ENCODE results near the gene PTGIR.
A peak's percentile ranks its signal among the peaks of the same experiment; 100 is the strongest.

PTGIR gene, protein sequence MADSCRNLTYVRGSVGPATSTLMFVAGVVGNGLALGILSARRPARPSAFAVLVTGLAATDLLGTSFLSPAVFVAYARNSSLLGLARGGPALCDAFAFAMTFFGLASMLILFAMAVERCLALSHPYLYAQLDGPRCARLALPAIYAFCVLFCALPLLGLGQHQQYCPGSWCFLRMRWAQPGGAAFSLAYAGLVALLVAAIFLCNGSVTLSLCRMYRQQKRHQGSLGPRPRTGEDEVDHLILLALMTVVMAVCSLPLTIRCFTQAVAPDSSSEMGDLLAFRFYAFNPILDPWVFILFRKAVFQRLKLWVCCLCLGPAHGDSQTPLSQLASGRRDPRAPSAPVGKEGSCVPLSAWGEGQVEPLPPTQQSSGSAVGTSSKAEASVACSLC

DNA sequence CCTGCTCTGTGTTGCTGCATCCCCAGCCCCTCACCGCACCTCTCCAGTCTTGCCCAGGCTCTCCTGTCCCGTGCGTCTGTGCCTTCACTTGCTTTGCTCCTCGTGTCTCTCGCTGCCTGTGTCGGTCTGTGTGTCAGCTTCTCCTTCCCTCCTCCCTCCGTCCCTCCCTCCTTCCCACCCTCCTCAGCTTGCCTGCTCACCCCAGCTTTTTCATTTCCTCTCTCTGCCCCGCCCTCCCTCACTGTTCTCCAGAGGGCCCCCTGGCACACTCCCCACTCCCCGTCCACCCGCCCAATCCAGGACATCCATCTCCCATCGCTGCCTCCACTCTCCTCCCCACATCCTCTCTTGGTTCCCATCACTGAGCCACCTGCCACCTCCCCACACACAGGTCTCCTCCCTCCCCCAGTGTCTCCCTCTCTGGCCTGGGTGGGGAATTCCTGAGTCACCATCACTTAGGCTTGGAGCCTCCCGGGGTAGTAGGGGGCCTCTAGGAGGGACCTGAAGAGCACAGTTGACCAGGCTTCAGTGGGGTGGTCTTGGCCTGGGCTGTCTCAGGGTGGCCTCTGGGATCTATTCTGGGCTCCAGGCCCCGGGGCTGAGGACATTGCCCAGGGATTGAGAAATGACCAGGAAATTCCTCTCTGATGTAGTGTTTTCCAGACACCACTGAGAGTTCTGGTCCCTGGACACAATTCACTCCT lies at the start of gene PTGIR:
Gene PTGIR (minus strand): TSS at position 132 of the 704 bp plus-strand sequence. CDS start 864 bp downstream, outside the sequence.
- DNase-seq = no peak

DNA sequence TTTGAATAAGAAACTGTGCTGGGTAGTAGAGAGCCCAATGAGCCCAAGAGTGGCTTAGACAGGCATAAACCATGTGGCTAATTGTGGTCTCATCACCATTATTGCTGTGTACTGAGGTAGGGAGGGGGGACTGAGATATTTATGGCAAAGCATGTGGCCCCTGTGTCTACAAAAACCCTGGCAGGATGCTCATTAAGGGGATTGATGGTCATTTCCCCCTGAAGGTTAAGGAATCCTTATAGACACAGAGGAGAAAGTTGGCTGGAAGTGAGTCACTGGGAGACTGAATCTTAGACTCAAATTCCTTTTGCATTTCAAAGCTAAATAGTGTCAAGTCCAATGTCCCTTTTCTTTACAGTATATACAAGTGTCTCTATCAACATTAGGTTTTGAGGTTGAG lies 45.9 kb upstream of the PTGIR start:
- DNase-seq = no peak

DNA sequence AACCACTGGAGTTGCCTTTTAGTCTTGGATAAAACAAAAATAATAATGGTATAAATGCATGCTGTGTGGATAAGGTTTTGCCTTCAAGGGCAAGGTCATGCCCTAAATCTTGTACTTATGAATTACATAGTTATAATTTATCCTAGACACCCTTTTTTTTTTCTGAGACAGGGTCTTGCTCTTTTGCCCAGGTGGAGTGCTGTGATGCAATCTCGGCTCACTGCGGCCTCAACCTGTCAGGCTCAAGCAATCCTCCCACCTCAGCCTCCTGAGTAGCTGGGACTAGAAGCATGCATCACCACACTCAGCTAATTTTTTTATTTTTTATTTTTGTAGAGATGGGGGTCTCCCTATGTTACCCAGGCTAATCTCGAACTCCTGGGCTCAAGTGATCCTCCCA lies 43.8 kb upstream of the PTGIR start:
- DNase-seq = no peak

DNA sequence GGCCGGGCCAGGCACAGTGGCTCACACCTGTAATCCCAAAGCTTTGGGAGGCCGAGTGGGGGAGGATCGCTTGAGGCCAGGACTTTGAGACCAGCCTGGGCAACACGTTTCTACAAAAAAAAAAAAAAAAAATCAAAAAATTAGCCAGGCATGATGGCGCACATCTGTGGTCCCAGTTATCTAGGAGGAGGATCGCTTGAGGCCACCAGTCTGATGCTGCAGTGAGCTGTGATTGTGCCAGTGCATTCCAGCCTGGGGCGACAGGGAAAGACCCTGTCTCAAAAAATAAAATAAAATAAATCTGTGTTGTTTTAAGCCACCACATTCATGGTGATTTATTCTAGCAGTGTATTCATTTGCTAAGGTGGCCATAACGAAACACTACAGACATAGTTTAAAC lies 40.2 kb upstream of the PTGIR start:
- DNase-seq = no peak

DNA sequence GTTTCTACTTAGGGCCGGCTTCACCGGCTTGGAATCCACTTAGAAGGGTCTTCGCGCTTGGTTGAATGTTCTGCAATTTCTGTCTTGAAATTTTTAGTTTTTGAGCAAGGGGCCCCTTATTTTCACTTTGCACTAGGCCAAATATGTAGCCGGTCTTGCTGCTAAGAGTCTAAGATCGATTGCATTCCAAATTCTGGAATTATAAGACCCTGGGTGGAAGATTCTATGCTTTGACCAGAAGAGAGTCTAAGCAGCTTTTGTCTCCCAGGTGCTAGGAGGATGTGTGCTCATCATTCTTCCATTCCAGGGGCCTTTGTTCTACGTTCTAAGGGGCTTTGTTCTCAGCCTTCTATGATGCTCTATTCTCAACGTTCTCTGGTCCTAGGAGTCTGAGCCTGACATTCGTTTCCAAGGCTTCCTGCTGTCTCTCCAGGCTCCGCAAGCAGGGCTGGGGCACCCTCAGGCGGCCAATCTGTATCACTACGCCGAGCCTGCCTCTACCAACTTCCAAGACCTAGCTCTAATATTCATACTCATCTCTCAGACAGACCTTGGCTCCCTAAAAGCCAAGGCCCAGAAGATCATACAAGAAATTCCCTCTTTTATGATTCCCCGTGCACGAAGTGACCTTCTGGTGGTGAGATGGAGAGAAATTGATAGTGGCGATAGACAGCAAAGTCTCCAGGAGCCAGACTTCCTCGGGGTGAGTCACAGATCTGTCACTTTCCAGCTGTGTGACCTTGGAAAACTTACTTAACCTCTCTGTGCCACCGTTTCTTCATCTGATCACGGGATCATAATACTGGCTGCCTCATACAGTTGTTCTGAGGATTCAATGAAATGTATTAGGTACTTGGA lies 37.1 kb upstream of the PTGIR start:
- peak; percentile 75 for DNase-seq

DNA sequence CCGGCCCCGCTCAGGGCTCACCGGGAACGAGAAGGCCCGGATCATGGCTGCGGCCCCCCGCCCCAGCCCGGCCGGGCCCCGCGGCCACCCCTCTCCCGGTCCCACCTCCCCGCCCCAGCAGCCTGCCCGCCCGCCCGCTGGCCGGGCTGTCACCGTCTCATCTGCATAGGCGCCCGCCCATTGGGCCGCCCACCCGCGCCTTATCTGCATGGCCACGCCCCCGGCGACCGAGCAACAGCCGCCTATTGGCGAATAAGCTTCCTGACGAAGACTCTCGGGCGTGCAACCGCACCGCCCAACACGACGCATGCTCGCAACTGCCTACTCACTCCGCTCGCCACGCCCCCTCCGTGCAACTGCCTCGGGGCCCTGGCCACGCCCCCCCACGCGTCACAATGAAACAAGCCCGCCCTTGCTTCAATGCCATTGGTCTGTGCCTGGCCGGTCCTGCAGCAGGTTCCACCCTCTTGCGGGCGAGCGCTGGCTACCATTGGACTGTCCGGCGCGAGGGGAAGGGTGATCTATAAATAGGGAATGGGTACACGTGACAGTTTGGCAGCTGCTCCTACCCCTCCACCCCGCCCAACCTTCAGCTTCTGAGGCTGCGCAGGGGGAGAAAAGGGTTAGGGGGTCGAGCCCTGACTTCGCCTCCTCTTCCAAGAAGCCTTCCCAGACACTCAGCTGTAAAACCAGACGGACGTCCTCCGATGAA lies 36.3 kb upstream of the PTGIR start, which contains the start of gene DACT3:
Gene DACT3 (minus strand): TSS at position 163 of the 712 bp plus-strand sequence. CDS start 118 bp downstream, at position 45.
- peak; percentile 99 for DNase-seq

DNA sequence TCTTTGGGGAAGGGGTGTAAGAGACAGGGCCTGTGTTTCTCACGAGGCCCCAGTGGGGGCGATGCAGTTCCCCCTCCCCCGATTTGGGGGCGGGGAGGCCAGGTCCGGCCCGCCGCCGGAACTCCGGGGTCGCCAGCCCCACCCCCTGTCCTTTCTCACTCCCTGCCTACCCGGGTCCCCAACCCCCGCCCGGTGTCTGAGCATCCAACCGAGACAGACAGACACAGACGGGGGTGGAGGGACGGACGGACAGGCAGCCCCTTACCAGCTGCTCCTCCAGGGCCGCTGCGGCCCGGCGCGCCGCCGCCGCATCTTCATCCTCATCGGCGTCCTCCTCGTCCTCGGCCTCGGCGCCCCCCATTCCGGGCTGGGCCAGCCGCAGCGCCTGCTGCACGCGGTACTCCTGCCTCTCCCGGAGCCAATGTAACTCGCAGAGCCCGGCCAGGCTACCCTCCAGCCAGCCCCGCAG lies 35.7 kb upstream of the PTGIR start:
- DNase-seq = peak; percentile 34

DNA sequence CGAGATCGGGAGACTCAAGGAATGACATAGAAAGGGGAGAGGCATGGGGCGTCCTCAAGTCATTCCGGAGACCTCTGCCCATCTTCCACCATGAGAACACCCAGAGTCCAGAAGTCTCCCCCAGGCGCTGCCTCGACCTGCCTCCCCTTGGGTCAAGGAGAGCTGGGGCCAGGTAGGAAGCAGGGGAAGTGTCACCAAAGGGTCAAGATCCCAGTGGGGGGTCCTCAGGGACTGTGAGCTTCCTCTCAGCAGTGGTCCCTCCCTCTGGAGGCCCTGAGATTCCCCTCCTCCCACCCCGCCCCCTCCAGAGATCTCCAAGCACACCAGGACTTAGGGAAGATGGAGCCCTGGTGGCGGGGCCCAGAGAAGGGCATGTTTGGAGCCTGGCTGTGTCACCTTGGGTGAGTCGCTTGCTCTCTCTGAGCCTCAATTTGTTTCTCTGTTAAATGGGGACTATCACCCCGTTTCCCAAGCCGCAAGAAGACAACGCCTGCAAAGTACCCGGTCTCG lies 35.2 kb upstream of the PTGIR start:
- no peak for DNase-seq

DNA sequence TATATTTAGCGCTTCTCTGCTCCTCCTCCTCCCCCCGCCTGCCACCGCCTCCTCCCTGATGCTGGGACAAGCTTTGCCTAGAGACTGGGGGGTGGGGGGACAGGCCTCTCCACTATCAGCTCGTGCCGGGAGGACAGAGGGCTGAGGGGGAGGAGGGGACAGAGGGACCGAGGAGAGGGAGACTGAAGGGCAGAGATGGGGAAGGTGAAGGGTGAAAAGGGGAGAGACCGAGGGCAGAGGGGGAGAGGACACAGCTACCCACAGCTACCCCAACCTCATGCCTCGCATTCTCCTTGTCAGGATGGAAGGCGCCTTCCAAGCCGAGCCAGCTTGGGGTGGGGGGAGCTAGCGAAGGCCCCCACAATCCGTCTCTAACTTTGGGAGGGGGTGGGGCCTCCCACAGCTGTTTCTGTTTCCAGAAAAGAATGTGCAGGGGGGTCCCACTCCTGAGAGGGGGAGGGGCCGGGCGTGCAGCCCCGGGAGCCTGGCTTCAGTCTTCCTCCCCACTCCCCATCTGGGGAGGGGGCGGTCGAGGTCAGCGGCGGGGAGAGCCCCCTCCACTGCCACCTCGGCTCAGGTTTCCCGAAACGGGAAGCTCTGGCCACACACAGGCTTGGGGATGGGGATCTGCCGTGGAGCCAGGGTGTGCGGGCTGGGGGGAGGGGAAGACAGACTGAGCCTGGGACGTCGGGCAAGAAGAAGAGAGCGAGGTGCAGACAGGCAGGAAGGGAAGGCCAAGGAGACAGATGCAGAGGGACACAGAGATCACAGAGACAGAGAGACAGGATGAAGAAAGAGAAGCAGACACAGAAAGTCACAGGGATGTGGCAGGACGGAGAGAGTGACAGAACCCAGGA lies 34.5 kb upstream of the PTGIR start:
- DNase-seq = no peak

DNA sequence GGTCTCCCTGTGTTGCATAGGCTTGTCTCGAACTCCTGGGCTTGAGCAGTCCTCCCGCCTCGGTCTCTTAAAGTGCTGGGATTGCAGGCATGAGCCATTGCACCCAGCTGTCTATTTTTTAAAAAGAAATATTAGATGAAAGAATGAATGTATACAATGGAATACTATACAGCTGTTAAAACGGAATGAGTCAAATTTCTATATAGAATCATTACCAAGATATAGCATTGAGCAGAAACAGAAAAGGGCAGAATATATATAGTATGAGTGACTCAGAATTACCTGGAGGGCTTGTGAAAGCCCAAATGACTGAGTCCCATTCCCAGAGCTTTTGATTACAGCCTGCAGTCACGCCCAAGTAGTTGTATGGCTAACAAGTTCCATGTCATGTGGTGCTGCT lies 31.7 kb upstream of the PTGIR start:
- DNase-seq = no peak

DNA sequence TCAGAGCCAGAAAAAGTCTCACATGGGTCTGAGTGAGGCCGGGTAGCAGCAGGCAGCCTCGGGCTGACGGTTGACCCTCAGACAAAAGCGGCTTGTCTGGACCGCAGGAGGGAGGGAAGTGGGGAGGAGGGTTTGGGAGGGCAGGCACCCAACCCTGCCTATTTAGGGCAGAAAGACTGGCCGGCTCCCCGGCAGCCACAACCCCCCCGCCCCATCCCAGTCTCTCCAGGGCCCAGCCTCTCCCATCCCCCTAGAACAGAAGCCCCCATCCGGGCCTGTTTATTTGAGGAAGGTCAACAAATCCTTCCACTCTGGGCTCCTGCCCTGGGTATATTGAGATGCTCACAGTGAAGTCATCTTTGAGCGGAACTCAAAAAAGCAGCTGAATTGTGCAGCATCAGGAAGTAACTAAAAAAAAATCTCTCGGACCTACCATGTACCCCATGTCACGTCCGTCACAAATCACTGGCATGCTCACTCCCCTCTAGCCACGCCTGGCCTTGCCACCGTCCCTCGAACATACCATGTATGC lies 29.8 kb upstream of the PTGIR start:
- DNase-seq = no peak

DNA sequence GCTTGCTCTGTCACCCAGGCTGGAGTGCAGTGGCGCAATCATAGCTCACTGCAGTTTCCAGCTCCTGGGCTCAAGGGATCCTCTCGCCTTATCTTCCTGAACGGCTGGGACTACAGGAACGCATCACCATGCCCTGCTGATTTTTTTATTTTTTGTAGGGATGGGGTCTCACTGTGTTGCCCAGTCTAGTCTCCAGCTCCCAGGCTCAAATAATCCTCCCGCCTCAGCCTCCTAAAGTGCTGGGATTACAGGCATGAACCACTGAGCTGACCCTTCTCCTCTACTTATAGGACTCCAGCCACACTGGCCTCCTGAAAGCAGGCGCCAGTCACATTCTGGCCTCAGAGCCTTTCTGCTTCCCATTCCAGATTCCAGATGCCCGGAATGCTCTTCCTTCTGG lies 25.6 kb upstream of the PTGIR start:
- no peak for DNase-seq

DNA sequence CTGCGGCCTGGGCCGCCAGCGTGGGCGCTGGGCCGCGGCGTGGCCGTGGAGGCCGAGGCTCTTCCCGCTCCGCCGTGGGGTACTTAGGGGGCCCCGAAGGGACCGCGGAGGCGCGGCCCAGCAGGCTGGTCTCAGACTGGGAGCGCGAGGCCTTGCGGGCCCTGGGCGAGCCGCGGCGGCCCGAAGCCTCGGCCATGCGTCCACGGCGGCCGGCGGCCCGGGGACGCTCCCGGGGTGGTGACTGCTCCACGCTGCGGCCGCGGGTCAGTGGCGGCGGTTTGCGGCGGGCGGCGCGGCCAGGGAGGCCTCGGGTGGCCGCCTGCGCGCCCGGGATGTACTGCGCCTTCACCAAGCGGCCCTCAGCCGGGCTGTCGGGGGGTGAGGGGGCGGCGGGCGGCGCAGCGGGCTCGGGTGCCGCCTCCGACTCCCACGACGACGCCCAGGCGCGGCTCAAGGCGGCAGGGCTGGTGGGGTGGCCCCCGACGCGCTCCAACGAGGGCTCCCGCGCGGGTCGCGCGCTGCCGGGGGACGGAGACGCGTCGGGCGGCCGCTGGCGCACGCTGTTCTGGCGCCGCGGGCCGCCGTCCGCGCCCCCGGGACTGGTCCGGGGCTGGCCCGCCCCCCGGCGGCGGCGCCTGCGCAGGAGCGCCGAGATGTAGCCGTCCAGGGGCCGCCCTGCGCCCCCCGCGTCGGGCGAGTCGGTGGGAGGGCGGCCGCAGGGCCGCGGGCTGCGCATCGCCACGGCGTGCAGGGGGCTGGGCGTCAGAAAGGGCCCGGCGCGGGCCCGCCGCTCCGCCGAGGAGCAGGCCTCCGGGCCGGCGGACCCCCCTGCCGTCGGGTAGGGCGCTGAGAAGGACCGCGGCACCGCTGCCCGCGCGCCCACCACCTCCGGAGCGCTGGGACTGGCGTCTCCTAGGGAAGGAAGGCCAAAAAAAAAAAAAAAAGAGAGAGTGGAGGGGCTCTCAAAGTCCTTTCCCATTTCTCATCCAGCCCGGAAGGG lies 24.4 kb upstream of the PTGIR start:
- no peak for DNase-seq

DNA sequence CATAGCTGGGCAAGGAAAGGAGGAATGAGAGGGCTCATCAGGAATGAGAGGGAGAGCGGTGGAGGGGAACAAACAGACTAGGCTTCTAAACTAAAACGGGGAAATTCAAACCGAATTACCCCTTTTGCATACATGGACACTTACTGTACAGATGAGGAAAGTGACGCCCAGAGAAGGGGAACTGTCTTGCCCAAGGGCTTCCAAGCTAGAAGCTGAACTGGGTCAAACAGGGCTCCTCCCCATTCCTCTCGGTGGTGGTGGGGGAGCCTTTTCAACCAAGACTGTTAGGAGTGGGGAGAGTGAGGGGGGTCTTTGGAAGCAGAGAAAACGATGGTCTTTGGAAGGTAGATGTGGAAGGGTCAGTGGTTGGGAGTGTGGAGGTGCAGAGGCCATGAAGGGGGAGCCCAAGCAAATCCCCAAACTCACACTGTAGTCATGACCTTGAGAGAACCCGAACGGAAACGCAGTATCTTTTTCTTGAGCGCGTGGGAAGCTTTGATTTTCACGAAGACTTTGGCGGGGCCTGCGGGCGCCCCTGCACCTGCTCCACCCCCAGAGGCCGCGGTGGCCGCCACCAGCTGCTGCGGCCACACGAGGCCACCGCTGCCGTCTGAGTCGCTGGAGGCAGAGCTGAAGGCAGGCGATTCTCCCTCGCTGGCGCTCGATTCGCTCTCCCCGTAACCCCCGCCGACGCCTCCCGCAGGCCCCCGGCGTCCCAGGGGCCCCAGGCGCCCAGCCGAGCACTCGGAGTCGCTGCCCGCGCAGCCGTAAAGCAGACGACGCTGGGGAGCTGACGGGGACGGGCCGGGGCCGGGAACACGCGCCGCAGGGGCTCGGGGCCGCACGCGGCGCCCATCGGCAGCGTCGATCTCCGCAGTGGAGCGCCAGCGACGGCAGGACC lies 23.4 kb upstream of the PTGIR start:
- DNase-seq = no peak

DNA sequence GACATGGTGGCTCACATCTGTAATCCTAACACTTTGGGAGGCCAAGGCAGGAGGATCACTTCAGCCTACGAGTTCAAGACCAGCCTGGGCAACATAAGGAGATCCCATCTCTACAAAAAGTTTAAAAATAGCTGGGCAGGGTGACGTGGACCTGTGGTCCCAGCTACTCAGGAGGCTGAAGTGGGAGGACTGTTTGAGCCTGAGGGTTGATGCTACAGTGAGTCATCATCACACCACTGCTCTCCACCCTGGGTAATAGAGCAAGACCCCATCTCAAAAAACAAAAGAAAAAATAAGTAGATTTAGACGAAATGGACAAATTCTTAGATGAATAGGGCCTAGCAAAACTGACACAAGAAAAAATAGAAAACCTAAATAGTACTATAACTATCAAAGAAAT lies 21.5 kb upstream of the PTGIR start:
- no peak for DNase-seq

DNA sequence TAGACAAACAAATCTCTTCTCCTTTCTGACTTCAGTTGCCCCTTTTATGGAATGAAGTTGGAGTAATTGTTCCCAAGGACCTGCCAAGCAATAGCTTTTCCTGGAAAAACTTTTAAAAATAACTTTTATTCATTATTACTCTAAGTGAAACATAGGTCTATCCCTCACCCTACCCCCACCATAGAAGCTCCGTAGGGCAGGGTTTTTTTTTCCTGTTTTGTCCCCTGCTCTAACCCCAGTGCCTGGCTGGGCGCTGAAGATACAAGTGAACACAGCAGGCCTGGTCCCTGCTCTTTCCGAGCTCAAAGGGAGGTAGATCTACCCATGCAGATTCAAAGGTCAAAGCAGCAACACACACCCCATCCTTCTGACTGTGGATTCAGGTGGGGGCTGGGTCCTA lies 19.8 kb upstream of the PTGIR start:
- DNase-seq = no peak

DNA sequence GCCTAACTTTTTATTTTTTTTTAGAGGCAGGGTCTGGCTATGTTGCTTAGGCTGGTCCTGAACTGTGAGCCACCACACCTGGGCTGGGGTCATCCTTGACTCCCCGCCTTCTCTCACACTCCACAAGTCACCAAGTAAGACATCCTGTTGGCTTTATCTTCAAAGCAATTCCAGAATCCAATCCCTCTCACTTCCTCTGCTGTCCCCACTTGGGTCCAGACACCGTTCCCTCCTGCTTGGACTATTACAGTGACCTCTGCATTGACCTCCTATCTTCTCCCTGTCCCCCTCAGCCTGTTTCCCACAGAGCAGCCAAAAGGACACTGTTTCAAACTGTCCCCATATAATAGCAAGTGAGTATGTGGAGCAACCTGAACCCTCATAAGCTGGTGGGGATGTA lies 15.8 kb upstream of the PTGIR start:
- DNase-seq = no peak

DNA sequence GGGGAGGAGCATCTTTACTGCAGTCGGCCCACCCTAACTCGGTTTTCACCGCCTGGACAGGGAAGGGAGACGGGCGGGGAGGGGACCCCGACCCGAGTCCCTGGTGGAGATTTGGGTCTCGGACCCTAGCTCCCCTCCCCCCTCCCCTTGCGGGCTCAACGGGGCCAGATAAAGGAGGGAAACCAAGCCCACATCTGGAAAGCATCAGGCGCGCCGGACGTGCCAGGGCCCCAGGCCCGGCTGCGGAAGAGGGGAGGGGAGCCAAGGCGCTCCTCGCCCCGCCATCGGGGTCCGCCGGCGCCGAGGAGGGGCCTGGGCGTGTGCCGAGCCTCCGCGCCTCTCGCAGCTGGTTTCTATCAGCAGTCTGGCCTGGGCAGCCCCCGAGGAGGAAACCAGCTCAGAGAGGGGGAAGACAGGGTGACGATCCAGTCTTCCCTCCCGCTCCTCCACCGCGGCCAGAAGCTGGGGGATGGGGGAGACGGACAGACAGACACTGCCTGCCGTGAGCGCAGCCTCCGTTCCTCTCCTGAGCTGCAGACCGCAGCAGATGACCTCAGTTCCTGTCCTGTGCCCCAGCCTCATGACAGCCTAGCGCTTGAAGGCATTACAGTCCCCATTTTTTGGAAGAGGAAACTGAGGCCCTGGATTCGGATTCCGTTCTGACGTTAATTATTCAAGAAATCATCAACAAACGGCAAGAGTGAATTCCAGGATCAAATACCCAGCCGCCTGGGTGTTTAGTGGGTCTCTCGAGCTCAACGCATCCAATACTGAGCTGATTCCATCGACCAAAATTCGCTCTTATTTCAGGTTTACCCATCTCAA lies 14.7 kb upstream of the PTGIR start:
- no peak for DNase-seq

All from activated T-cell treated with anti-CD3 and anti-CD28 coated beads, Interleukin-2, amount 50 U/mL, for 1 hour (primary cell).